TTC549 (cell line): ENCODE results near the gene STYK1.
"Not testable (repeated sequence)": the region's sequence is repeated elsewhere in the genome, so short reads cannot be mapped to it uniquely, and the experiment has no call there.

Experiments used
- FAIRE-seq: peaks from 2 replicates; lab custom pipeline; 2012; peaks lifted over from hg19 to GRCh38; lab: Jason Lieb, UNC

The STYK1 gene

GRCh38 chr12:10689146-10689545 is 15.3 kb upstream of the STYK1 start:
- no peak for FAIRE-seq

GRCh38 chr12:10688042-10688441 is 14.2 kb upstream of the STYK1 start:
- FAIRE-seq: no peak

GRCh38 chr12:10672231-10672868 is 1.5 kb downstream of the STYK1 start:
- FAIRE-seq: no peak

GRCh38 chr12:10669533-10669932 is 4.3 kb downstream of the STYK1 start:
- FAIRE-seq: no peak

- FAIRE-seq: no peak
These were observed 5.3 kb downstream of the STYK1 start for GRCh38 chr12:10668526-10668925.

GRCh38 chr12:10667581-10667980 is 6.3 kb downstream of the STYK1 start:
- no peak for FAIRE-seq

GRCh38 chr12:10664499-10664898 is 9.4 kb downstream of the STYK1 start:
- FAIRE-seq: no peak

- FAIRE-seq: no peak
These were observed 10.0 kb downstream of the STYK1 start for GRCh38 chr12:10663869-10664268.

- no peak for FAIRE-seq
These were observed 12.5 kb downstream of the STYK1 start for GRCh38 chr12:10661338-10661737.

GRCh38 chr12:10654003-10654402 is 19.8 kb downstream of the STYK1 start:
- FAIRE-seq: no peak

- no peak for FAIRE-seq
These were observed 21.7 kb downstream of the STYK1 start for GRCh38 chr12:10652192-10652591.

- FAIRE-seq: not testable (repeated sequence)
These were observed 27.3 kb downstream of the STYK1 start for GRCh38 chr12:10646576-10646975.

- no peak for FAIRE-seq
These were observed 27.9 kb downstream of the STYK1 start for GRCh38 chr12:10645910-10646309.

GRCh38 chr12:10641735-10642500 is 31.9 kb downstream of the STYK1 start:
- FAIRE-seq: no peak

GRCh38 chr12:10638728-10639127 is 35.1 kb downstream of the STYK1 start:
- FAIRE-seq: no peak

GRCh38 chr12:10636611-10637010 is 37.2 kb downstream of the STYK1 start:
- FAIRE-seq: no peak

GRCh38 chr12:10636124-10636523 is 37.7 kb downstream of the STYK1 start:
- no peak for FAIRE-seq

GRCh38 chr12:10635306-10635705 is 38.5 kb downstream of the STYK1 start:
- no peak for FAIRE-seq

GRCh38 chr12:10634427-10634826 is 39.4 kb downstream of the STYK1 start:
- FAIRE-seq: no peak

- FAIRE-seq: no peak
These were observed 40.3 kb downstream of the STYK1 start for GRCh38 chr12:10633541-10633940.

- FAIRE-seq: no peak
These were observed 41.6 kb downstream of the STYK1 start for GRCh38 chr12:10632226-10632625.

- FAIRE-seq: no peak
These were observed 49.2 kb downstream of the STYK1 start for GRCh38 chr12:10624605-10625004.

- no peak for FAIRE-seq
These were observed 50.7 kb downstream of the STYK1 start for GRCh38 chr12:10623131-10623530.

- no peak for FAIRE-seq
These were observed 52.6 kb downstream of the STYK1 start for GRCh38 chr12:10621278-10621677.
